ENCODE measurements around the gene INA.
"Not testable (repeated sequence)": the region's sequence is repeated elsewhere in the genome, so short reads cannot be mapped to it uniquely, and the experiment has no call there.

The INA gene

DNA sequence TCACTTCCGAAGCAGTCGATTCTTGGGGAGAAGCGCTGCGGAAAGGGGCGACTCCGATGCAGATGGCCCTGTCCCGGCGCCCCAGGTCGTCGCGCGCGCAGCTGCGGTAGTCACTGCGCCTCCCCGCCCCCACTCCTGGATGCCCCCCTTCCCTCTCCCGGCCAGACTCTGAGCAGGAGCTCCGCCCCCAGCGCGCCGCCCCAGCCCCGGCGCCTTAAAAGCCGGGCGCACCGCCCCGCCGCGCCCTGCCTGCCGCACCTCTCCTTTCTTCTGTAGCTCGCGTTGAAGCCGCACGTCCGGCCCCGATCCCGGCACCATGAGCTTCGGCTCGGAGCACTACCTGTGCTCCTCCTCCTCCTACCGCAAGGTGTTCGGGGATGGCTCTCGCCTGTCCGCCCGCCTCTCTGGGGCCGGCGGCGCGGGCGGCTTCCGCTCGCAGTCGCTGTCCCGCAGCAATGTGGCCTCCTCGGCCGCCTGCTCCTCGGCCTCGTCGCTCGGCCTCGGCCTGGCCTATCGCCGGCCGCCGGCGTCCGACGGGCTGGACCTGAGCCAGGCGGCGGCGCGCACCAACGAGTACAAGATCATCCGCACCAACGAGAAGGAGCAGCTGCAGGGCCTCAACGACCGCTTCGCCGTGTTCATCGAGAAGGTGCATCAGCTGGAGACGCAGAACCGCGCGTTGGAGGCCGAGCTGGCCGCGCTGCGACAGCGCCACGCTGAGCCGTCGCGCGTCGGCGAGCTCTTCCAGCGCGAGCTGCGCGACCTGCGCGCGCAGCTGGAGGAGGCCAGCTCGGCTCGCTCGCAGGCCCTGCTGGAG lies at the start of gene INA:
Gene INA (plus strand): TSS at position 243 of the 817 bp plus-strand sequence. CDS start 74 bp downstream, at position 317.
- DNase-seq, result no peak

GRCh38 chr10:103227416-103227815 lies 49.5 kb upstream of the INA start:
- DNase-seq, result no peak

DNA sequence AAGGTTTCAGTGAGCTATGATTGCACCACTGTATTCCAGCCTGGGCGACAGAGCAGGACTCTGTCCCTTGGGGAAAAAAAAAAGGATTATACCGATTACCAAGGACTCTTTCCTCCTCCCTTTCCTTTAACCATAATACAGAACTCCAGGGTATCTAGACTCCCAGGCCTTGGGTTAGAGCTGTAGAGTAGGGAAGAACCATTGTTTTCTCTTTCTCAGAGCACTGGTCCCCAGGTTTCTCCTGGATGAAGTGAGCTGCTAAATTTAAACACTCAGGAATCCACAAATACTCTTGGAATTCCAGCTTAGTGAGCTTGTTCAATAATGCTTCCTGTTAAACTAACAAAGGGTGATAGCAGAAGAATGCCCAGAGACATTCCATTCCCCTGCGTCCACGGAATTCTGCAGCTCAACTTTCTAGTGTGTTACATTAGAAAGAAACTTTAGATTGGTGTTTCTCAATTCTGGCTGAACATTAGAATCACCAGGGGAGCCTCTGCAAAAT lies 45.8 kb upstream of the INA start:
- no peak for DNase-seq

- no peak for DNase-seq
Measured at GRCh38 chr10:103232131-103232673, 44.7 kb upstream of the INA start.

- DNase-seq, result no peak
Measured at GRCh38 chr10:103232772-103233488, 44.0 kb upstream of the INA start.

GRCh38 chr10:103235775-103236174 lies 41.2 kb upstream of the INA start:
- DNase-seq, result no peak

- no peak for DNase-seq
Measured at GRCh38 chr10:103238506-103239252, 38.3 kb upstream of the INA start.

GRCh38 chr10:103241262-103242011 lies 35.5 kb upstream of the INA start:
- no peak for DNase-seq

DNA sequence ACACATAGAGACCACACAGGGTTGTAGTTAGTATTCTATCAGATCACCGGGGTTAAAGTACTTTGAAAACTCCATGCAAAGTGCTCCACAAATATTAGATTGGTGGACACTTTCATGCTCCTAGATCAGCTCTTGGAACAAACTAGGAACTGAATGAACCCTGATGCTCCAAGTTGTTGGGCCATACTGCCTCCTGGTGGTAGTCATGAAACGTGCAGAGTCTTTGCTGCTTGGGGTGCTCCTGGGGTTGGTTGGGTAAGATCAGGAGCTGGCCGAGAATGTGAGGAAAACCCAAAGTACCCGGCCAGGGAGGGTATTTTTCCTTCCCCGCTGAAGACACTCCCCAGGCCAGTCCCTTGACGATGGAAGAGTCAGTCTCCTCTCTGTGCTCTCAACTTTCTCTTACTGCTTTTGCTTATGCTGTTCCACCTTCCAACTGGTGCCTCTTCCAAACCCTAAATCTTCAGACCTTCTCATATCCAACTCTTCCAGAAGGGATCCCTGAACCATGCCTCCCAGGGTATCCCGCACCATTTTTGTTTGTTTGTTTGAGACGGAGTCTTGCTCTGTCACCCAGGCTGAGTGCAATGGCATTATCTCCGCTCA lies 32.2 kb upstream of the INA start:
- peak; percentile 23 for DNase-seq

- DNase-seq, result not testable (repeated sequence)
Measured at GRCh38 chr10:103245587-103245986, 31.4 kb upstream of the INA start, which contains the start of gene RPEL1. Gene RPEL1 (plus strand): TSS chr10:103245887. CDS start chr10:103245997, 110 bp downstream.

DNA sequence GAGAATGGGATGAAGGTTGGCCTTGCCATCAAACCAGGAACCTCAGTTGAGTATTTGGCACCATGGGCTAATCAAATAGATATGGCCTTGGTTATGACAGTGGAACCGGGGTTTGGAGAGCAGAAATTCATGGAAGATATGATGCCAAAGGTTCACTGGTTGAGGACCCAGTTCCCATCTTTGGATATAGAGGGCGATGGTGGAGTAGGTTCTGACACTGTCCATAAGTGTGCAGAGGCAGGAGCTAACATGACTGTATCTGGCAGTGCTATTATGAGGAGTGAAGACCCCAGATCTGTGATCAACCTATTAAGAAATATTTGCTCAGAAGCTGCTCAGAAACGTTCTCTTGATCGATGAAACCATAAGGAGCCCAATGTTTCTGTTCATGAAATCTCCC lies 30.6 kb upstream of the INA start:
- no peak for DNase-seq

DNA sequence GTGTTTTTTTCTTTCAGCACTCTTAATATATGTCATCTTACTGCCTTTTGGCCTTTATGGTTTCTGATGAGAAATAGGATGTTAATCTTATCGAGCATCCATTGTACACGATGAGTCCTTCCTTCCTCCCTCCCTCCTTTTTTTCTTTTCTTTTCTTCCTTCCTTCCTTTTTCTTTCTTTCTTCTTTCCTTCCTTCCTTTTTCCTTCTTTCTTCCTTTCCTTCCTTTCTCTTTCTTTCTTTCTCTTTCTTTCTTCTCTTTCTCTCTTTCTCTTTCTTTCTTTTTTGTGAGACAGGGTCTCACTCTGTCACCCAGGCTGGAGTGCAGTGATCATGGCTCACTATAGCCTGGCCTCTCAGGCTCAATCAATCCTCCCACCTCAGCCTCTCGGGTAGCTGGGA lies 22.8 kb upstream of the INA start:
- DNase-seq, result no peak

DNA sequence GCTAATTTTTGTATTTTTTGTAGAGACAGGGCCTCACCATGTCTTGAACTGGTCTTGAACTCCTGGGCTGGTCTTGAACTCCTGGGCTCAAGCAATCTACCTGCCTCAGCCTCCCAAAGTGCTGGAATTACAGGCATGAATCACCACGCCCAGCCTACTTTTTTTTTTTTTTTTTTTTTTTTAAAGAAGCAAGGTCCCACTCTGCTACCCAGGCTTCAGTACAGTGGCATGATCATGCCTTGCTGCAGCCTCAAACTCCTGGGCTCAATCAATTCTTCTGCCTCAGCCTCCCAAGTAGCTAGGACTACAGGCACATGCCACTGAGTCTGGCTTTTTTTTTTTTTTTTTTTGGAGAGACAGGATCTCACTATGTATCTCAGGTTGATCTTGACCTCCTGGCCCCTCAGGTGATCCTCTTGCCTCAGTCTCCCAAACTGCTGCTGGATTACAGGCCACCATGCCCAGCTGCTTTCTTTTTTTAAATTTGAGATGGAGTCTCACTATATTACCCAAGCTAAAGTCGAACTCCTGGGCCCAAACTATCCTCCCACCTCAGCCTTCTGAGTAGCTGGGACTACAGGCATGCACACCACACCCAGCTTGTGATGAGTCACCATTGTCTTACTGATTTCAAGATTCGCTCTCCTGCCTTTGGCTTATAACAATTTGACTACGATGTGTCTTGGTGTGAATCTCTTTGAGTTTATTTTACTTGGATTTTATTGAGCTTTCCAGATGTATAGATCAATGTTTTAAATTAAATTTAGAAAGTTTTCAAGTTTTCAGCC lies 22.2 kb upstream of the INA start:
- DNase-seq, result no peak

DNA sequence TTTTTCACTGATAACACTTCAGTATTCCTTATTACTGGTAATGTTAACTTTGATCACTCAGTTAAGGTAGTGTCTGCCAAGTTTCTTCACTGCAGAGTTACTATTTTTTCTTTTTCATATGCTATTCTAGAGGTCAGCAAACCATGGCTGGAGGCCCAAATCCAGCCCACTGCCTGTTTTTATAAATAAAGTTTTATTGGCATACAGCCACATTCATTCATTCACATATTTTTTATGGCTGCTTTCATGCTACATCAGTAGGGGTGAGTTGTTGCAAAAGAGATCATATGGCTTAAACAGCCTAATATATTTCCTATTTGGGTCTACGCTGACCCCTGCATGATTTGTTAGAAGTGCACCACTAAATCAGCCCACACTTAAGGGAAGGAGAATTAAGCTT lies 20.3 kb upstream of the INA start:
- no peak for DNase-seq

- DNase-seq, result no peak
Measured at GRCh38 chr10:103257812-103258211, 19.1 kb upstream of the INA start.

- DNase-seq, result not testable (repeated sequence)
Measured at GRCh38 chr10:103258928-103259327, 18.0 kb upstream of the INA start.

GRCh38 chr10:103259989-103260388 lies 16.9 kb upstream of the INA start:
- DNase-seq, result no peak

DNA sequence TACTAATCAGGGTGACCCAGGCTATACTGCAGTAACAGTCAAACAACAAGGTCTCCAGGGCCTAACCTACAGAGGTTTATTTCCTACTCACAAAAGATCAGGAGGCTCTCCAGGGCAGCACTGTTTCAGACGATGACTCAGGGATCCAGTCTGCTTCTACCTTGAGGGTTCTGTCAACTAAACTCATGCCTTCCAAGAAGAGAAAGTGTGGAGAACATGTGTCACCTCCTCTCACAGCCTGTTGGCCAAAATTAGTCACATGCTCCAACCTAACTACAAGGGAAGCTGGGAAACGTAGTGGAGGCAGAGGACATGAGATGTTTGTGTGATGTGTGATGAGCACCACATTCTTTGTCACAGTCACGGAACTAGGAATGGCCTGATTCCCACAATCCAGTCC lies 14.7 kb upstream of the INA start:
- DNase-seq, result no peak

DNA sequence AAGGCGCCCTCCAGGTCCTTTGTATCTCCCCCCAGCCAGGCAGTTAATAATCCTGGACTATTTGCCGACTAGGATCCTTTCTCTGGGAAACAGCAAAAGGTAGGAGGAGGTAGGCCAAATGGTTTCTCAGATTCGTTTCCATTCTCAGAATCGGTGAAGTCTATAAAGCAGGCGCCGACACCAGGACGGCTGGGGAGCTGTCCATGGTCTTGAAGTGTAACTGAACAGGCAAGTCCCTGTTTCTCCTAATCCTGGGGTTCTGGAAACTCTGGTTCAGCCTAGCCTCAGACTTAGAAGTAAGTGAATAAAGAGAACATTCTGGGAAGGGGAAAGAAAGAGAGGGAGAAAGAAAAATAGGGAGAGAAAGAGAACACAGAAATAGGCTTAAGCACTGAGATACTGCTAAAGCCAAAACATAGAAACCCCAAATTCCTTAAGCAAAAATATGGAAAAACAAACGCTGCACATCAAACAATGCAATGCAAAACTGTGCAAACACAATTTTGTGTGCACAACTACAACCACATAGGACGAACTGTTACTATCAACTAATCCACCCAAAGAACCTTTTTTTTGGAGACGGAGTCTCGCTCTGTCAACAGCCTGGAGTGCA lies 11.1 kb upstream of the INA start:
- DNase-seq, result no peak

DNA sequence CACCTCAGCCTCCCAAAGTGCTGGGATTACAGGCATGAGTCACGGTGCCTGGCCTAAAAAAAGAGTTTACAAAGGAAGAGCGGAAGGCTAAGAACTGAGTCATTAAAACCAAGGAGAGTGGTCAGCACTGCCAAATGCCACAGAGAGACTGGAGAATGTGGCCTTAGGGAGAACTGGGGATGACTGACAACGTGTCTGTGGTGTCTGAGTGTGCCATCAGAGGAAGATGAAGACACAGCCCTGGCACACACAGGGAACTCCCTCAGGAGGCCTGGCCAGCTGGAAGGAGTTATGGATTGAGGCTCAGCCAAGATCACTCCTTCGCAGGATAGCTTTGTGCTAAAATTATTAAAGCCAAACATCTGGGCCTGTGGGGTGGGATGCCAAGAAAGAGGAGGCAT lies 3.9 kb upstream of the INA start:
- DNase-seq, result peak; percentile 80
